Progenitor cell of endocrine pancreas (in vitro differentiated cells): ENCODE data around the gene PAIP2. TPM values are rescaled to one million over a fixed set of nuclear protein-coding genes. Genes with fewer than 3 reads are reported as not detected.
"Not testable (repeated sequence)": the region's sequence is repeated elsewhere in the genome, so short reads cannot be mapped to it uniquely, and the experiment has no call there.

ENCODE experiments used
- DNase-seq: peaks from one replicate; pipeline ENCODE4 v3.0.0; 2021; ENCODE audit warnings: low spot score; ENCODE audit not compliant: unreplicated experiment
- H3K27ac Mint-ChIP-seq: 2 replicates; pipeline ENCODE4 v1.8.0; 2021; ENCODE audit warnings: mild to moderate bottlenecking, moderate library complexity, mixed read lengths
- H3K27me3 Mint-ChIP-seq: 2 replicates; pipeline ENCODE4 v1.8.0; 2021; ENCODE audit warnings: mixed read lengths
- H3K36me3 Mint-ChIP-seq: 2 replicates; pipeline ENCODE4 v1.8.0; 2022; ENCODE audit warnings: mixed read lengths; ENCODE audit not compliant: insufficient read depth
- H3K4me1 Mint-ChIP-seq: 2 replicates; pipeline ENCODE4 v1.8.0; 2021; ENCODE audit warnings: low read depth, mixed read lengths
- H3K4me3 Mint-ChIP-seq: 2 replicates; pipeline ENCODE4 v1.8.0; 2021; ENCODE audit warnings: low read depth, mild to moderate bottlenecking, moderate library complexity, mixed read lengths
- H3K9me3 Mint-ChIP-seq: 2 replicates; pipeline ENCODE4 v1.8.0; 2021; ENCODE audit warnings: low read depth, mixed read lengths
- CTCF ChIP-seq: fragments of 200-600 bp; sonication (generic); IDR thresholded peaks from one replicate; pipeline ENCODE4 v1.5.0; 2021; ENCODE audit warnings: antibody characterized with exemption, mild to moderate bottlenecking; ENCODE audit not compliant: unreplicated experiment
- total RNA-seq: library from RNA; stranded (reverse); gene quantifications from 2 replicates; pipeline ENCODE4 v1.2.1, GENCODE V29; 2021

The PAIP2 gene
- total RNA-seq, 1 donor from 2014 or later = 97.4 TPM

GRCh38 chr5:139340051-139340450, 1.6 kb upstream of the PAIP2 start:
- H3K27ac Mint-ChIP-seq = peak overlapping the region; percentile 49
- no peak for DNase-seq
- no peaks in the 10 kb centered on the region for H3K9me3 Mint-ChIP-seq
- H3K27me3 Mint-ChIP-seq = no peaks in the 10 kb centered on the region
- peaks cover 6% of the 10 kb centered on the region for H3K36me3 Mint-ChIP-seq
- peak overlapping the region; percentile 26 for H3K4me3 Mint-ChIP-seq
- TF ChIP-seq CTCF = no peak
- peaks cover 19% of the 10 kb centered on the region for H3K4me1 Mint-ChIP-seq

- H3K4me3 Mint-ChIP-seq = peak overlapping the region; percentile 98
- peak overlapping the region; percentile 100 for H3K27ac Mint-ChIP-seq
- TF ChIP-seq CTCF = no peak
- peaks cover 11% of the 10 kb centered on the region for H3K36me3 Mint-ChIP-seq
- no peak for DNase-seq
- peaks cover 19% of the 10 kb centered on the region for H3K4me1 Mint-ChIP-seq
- H3K27me3 Mint-ChIP-seq = no peaks in the 10 kb centered on the region
- H3K9me3 Mint-ChIP-seq = no peaks in the 10 kb centered on the region
Observed at GRCh38 chr5:139341187-139341688, 416 bp upstream of the PAIP2 start.

GRCh38 chr5:139342423-139342723, 719 bp downstream of the PAIP2 start:
- H3K27ac Mint-ChIP-seq = peak overlapping the region; percentile 100
- peaks cover 14% of the 10 kb centered on the region for H3K36me3 Mint-ChIP-seq
- no peaks in the 10 kb centered on the region for H3K27me3 Mint-ChIP-seq
- no peak for TF ChIP-seq CTCF
- peak overlapping the region; percentile 98 for H3K4me3 Mint-ChIP-seq
- H3K4me1 Mint-ChIP-seq = peaks cover 21% of the 10 kb centered on the region
- no peak for DNase-seq
- no peaks in the 10 kb centered on the region for H3K9me3 Mint-ChIP-seq

GRCh38 chr5:139343476-139343875, 1.8 kb downstream of the PAIP2 start:
- peaks cover 21% of the 10 kb centered on the region for H3K4me1 Mint-ChIP-seq
- H3K9me3 Mint-ChIP-seq = no peaks in the 10 kb centered on the region
- TF ChIP-seq CTCF = no peak
- no peak for DNase-seq
- H3K4me3 Mint-ChIP-seq = peak overlapping the region; percentile 98
- peaks cover 14% of the 10 kb centered on the region for H3K36me3 Mint-ChIP-seq
- no peaks in the 10 kb centered on the region for H3K27me3 Mint-ChIP-seq
- peak overlapping the region; percentile 100 for H3K27ac Mint-ChIP-seq

GRCh38 chr5:139344177-139344576, 2.5 kb downstream of the PAIP2 start:
- Mint-ChIP-seq H3K4me3 (peak overlapping the region; percentile 38), H3K36me3 (peaks cover 17% of the 10 kb centered on the region), H3K27ac (peak overlapping the region; percentile 39), H3K9me3 (no peaks in the 10 kb centered on the region), H3K27me3 (no peaks in the 10 kb centered on the region), H3K4me1 (peaks cover 21% of the 10 kb centered on the region)
- DNase-seq = no peak
- TF ChIP-seq CTCF = no peak

- peak overlapping the region; percentile 56 for H3K27ac Mint-ChIP-seq
- peak overlapping the region; percentile 16 for H3K4me3 Mint-ChIP-seq
- peaks cover 17% of the 10 kb centered on the region for H3K36me3 Mint-ChIP-seq
Observed at GRCh38 chr5:139345442-139345841, 3.8 kb downstream of the PAIP2 start.

GRCh38 chr5:139347863-139348262, 6.2 kb downstream of the PAIP2 start:
- H3K4me3 Mint-ChIP-seq, DNase-seq, H3K9me3 Mint-ChIP-seq, H3K27ac Mint-ChIP-seq, H3K27me3 Mint-ChIP-seq: not testable (repeated sequence)
- Mint-ChIP-seq H3K4me1 (peaks cover 14% of the 10 kb centered on the region), H3K36me3 (peaks cover 17% of the 10 kb centered on the region)

More at GRCh38 chr5:139345442-139345841, 3.8 kb downstream of the PAIP2 start:
- H3K9me3 Mint-ChIP-seq, H3K27me3 Mint-ChIP-seq, DNase-seq: not testable (repeated sequence)
- peaks cover 21% of the 10 kb centered on the region for H3K4me1 Mint-ChIP-seq
